HepG2 (cell line): Measurements from ENCODE around the gene LAG3. TPM values are rescaled to one million over a fixed set of nuclear protein-coding genes. Genes with fewer than 3 reads are reported as not detected.
A peak's percentile ranks its signal among the peaks of the same experiment; 100 is the strongest.

ENCODE experiments used
- AKAP8 ChIP-seq: sonication (generic); formaldehyde crosslinking; IDR thresholded peaks from 2 replicates; pipeline ENCODE4 v1.5.1; 2020; ENCODE audit warnings: mild to moderate bottlenecking, missing genetic modification reagents
- FOXM1 ChIP-seq: sonication (generic); formaldehyde crosslinking; IDR thresholded peaks from 2 replicates; pipeline ENCODE4 v1.5.0; 2020; ENCODE audit warnings: missing genetic modification reagents
- KDM2A ChIP-seq: sonication (generic); formaldehyde crosslinking; IDR thresholded peaks from 2 replicates; pipeline ENCODE4 v1.4.0; 2020; ENCODE audit warnings: low read depth, missing genetic modification reagents, borderline replicate concordance
- KDM5A ChIP-seq: fragments of 200-600 bp; sonication (generic); IDR thresholded peaks from 2 replicates; pipeline ENCODE4 v1.7.0; 2018; ENCODE audit warnings: antibody characterized with exemption, mild to moderate bottlenecking, low read length, borderline replicate concordance
- KDM6A ChIP-seq: IDR thresholded peaks from 2 replicates; pipeline ENCODE4 v1.6.1; 2016; ENCODE audit warnings: low read depth
- NR1H2 ChIP-seq: sonication (generic); formaldehyde crosslinking; IDR thresholded peaks from 2 replicates; pipeline ENCODE4 v1.8.1; 2022; ENCODE audit warnings: low read depth, missing genetic modification reagents, borderline replicate concordance
- SYNCRIP ChIP-seq: fragments of 200-400 bp; formaldehyde crosslinking; IDR thresholded peaks from 2 replicates; pipeline ENCODE4 v1.6.1; 2018; ENCODE audit warnings: mild to moderate bottlenecking, low read depth, low read length; ENCODE audit not compliant: insufficient read depth
- TCF7L2 ChIP-seq: IDR thresholded peaks from 2 replicates; pipeline ENCODE4 v1.6.1; 2011; ENCODE audit warnings: mild to moderate bottlenecking, low read depth, low read length, moderate library complexity
- U2AF2 ChIP-seq: fragments of 200-400 bp; formaldehyde crosslinking; IDR thresholded peaks from 2 replicates; pipeline ENCODE4 v1.6.1; 2017; ENCODE audit warnings: low read depth, mild to moderate bottlenecking, low read length
- ZBTB42 ChIP-seq: sonication (generic); formaldehyde crosslinking; IDR thresholded peaks from 2 replicates; pipeline ENCODE4 v1.5.0; 2020; ENCODE audit warnings: mild to moderate bottlenecking, missing genetic modification reagents
- ZNF232 ChIP-seq: sonication (generic); formaldehyde crosslinking; IDR thresholded peaks from 2 replicates; pipeline ENCODE4 v1.4.0; 2020; ENCODE audit warnings: missing genetic modification reagents, borderline replicate concordance
- ZNF431 ChIP-seq: sonication (generic); formaldehyde crosslinking; IDR thresholded peaks from 2 replicates; pipeline ENCODE4 v1.9.0; 2022; ENCODE audit warnings: missing genetic modification reagents, low read depth, mild to moderate bottlenecking, borderline replicate concordance
- ZNF772 ChIP-seq: sonication (generic); formaldehyde crosslinking; IDR thresholded peaks from 2 replicates; pipeline ENCODE4 v1.5.0; 2020; ENCODE audit warnings: mild to moderate bottlenecking, missing genetic modification reagents
- ZNF816 ChIP-seq: sonication (generic); formaldehyde crosslinking; IDR thresholded peaks from 2 replicates; pipeline ENCODE4 v1.8.0; 2022; ENCODE audit warnings: missing genetic modification reagents, mild to moderate bottlenecking, borderline replicate concordance
- ZNF841 ChIP-seq: sonication (generic); formaldehyde crosslinking; IDR thresholded peaks from 2 replicates; pipeline ENCODE4 v1.8.1; 2023; ENCODE audit warnings: missing genetic modification reagents, borderline replicate concordance
- ZSCAN25 ChIP-seq: sonication (generic); formaldehyde crosslinking; IDR thresholded peaks from 2 replicates; pipeline ENCODE4 v1.8.0; 2022; ENCODE audit warnings: mild to moderate bottlenecking, missing genetic modification reagents
- polyA plus RNA-seq, 8 experiments: library from polyadenylated mRNA; depleted of rRNA in 3 of 8; stranded (reverse) in 7 of 8; unstranded in 1 of 8; fragments of >200 nt; fragmentation: Illumina TruSeq in 4 of 8; extraction: Trizol in 4 of 8; gene quantifications; 2 replicates each; pipeline versions ENCODE4 v1.2.1 to v1.2.3, GENCODE V29; 2011 to 2016; ENCODE audit warnings: low read depth in 4 of 8, missing spikeins in 1 of 8, mixed read lengths in 1 of 8; ENCODE audit not compliant: insufficient read depth in 1 of 8
- total RNA-seq, 5 experiments: library from RNA; depleted of rRNA; stranded (reverse); fragments of >200 nt; fragmentation: Illumina TruSeq; extraction: Trizol; gene quantifications; 2 replicates each; pipeline ENCODE4 v1.2.3, GENCODE V29; 2016; ENCODE audit warnings: low read depth in 1 of 5
- TF ChIP-seq, protein P1 (sequence below): sonication (generic); formaldehyde crosslinking; IDR thresholded peaks from 2 replicates; pipeline ENCODE4 v1.8.0; 2022; ENCODE audit warnings: missing genetic modification reagents, mild to moderate bottlenecking, inconsistent platforms, borderline replicate concordance
- TF ChIP-seq, protein P2 (sequence below), 2 experiments: fragments of 450-650 bp in 1 of 2; sonication (generic) in 1 of 2; formaldehyde crosslinking; IDR thresholded peaks; 2 replicates each; pipeline versions ENCODE4 v1.5.0 to v1.8.0; 2020 to 2022; ENCODE audit warnings: mild to moderate bottlenecking in 1 of 2, missing genetic modification reagents in 1 of 2
- TF ChIP-seq, protein P3 (sequence below): sonication (generic); formaldehyde crosslinking; IDR thresholded peaks from 2 replicates; pipeline ENCODE4 v1.4.0; 2020; ENCODE audit warnings: missing genetic modification reagents
- TF ChIP-seq, protein P4 (sequence below): sonication (generic); formaldehyde crosslinking; IDR thresholded peaks from 2 replicates; pipeline ENCODE4 v1.5.0; 2020; ENCODE audit warnings: missing genetic modification reagents
- TF ChIP-seq, protein P5 (sequence below): sonication (generic); formaldehyde crosslinking; IDR thresholded peaks from 2 replicates; pipeline ENCODE4 v1.4.0; 2020; ENCODE audit warnings: mild to moderate bottlenecking, low read depth, missing genetic modification reagents
- TF ChIP-seq, protein P6 (sequence below): IDR thresholded peaks from 2 replicates; pipeline ENCODE4 v1.6.1; 2016

The LAG3 gene
- total and polyA plus RNA-seq, 2 of the 13 experiments (the other 11 are each of a cell fraction or from before 2014, with no cell fraction given) = 0.11 to 0.26 TPM

DNA sequence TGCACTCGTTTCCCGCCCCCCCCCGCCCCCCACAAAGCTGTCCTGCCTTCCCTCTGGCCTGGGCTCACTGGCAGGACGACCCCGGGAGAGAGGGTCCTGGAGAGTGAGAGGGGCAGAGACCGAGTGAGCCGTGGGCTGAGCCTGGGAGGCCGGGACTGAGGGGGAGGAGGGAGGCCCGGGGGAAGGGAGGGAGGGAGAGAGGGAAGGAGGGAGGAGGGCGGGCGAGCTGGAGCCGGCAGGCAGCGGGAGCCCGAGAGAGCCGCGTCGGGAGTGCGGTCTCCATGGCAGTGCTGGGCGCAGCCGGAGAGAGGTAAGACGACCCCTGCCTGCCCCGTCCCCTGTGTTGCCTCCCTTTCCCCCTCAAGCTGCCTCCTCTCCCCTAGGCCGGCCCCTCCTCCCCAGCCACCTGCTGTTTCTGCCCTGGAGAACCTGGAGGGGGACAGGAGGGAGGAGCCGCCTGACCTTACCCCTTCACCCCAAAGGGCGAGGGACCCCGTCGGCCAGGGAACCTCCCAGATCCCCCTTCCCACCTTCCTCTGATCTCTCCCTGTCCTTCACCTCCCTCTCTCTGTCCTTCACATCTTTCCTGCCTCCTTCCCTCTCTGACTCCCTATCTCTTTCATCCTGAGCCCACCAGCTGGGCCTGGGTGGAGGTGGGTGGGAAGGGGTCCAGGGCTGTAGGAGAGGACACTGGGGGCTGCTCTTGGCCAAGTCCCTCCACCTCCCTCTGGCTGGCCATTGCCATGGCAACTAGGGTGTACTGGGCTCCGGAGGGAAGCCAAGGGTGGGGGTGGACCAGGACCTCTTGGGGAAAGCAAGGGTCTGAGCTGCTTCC lies 49.5 kb downstream of the LAG3 start, which contains the start of gene GPR162 (continued):
- TF ChIP-seq, protein P1, sequence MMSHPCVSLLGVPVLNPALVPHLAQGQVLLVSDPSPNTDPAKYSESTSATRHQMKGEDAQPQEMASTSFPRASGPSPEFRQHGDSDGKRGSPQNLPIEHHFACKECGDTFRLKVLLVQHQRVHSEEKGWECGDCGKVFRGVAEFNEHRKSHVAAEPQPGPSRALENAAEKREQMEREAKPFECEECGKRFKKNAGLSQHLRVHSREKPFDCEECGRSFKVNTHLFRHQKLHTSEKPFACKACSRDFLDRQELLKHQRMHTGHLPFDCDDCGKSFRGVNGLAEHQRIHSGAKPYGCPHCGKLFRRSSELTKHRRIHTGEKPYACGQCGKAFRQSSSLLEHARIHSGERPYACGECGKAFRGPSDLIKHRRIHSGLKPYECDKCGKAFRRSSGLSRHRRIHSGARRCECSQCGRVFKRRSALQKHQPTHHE (CRISPR knock-in tag) = no peak
- no peak for TF ChIP-seq ZNF431 (CRISPR knock-in tag)
- no peak for TF ChIP-seq ZBTB42 (CRISPR knock-in tag)
- peak; percentile 78; the same call in 1 of the 2 replicates for TF ChIP-seq ZSCAN25 (CRISPR knock-in tag)
- no peak for TF ChIP-seq FOXM1 (CRISPR knock-in tag)
- TF ChIP-seq KDM5A = no peak
- TF ChIP-seq, protein P2, sequence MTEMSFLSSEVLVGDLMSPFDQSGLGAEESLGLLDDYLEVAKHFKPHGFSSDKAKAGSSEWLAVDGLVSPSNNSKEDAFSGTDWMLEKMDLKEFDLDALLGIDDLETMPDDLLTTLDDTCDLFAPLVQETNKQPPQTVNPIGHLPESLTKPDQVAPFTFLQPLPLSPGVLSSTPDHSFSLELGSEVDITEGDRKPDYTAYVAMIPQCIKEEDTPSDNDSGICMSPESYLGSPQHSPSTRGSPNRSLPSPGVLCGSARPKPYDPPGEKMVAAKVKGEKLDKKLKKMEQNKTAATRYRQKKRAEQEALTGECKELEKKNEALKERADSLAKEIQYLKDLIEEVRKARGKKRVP (CRISPR knock-in tag; IDR thresholded peaks at IDR 0.05) = no peak
- no peak for TF ChIP-seq U2AF2
- TF ChIP-seq, protein P3, sequence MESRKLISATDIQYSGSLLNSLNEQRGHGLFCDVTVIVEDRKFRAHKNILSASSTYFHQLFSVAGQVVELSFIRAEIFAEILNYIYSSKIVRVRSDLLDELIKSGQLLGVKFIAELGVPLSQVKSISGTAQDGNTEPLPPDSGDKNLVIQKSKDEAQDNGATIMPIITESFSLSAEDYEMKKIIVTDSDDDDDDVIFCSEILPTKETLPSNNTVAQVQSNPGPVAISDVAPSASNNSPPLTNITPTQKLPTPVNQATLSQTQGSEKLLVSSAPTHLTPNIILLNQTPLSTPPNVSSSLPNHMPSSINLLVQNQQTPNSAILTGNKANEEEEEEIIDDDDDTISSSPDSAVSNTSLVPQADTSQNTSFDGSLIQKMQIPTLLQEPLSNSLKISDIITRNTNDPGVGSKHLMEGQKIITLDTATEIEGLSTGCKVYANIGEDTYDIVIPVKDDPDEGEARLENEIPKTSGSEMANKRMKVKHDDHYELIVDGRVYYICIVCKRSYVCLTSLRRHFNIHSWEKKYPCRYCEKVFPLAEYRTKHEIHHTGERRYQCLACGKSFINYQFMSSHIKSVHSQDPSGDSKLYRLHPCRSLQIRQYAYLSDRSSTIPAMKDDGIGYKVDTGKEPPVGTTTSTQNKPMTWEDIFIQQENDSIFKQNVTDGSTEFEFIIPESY (CRISPR knock-in tag) = no peak
- peak; percentile 50 for TF ChIP-seq KDM2A (CRISPR knock-in tag)
- TF ChIP-seq SYNCRIP = no peak
- TF ChIP-seq ZNF816 (CRISPR knock-in tag) = no peak
- peak; percentile 85; the same call in 1 of the 2 replicates for TF ChIP-seq AKAP8
- TF ChIP-seq, protein P4, sequence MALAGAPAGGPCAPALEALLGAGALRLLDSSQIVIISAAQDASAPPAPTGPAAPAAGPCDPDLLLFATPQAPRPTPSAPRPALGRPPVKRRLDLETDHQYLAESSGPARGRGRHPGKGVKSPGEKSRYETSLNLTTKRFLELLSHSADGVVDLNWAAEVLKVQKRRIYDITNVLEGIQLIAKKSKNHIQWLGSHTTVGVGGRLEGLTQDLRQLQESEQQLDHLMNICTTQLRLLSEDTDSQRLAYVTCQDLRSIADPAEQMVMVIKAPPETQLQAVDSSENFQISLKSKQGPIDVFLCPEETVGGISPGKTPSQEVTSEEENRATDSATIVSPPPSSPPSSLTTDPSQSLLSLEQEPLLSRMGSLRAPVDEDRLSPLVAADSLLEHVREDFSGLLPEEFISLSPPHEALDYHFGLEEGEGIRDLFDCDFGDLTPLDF = no peak
- TF ChIP-seq, protein P5, sequence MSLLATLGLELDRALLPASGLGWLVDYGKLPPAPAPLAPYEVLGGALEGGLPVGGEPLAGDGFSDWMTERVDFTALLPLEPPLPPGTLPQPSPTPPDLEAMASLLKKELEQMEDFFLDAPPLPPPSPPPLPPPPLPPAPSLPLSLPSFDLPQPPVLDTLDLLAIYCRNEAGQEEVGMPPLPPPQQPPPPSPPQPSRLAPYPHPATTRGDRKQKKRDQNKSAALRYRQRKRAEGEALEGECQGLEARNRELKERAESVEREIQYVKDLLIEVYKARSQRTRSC (CRISPR knock-in tag) = no peak
- TF ChIP-seq KDM6A = no peak
- no peak for TF ChIP-seq ZNF841 (CRISPR knock-in tag)
- TF ChIP-seq NR1H2 (CRISPR knock-in tag) = no peak
- no peak for TF ChIP-seq ZNF232 (CRISPR knock-in tag)
- TF ChIP-seq, protein P6, sequence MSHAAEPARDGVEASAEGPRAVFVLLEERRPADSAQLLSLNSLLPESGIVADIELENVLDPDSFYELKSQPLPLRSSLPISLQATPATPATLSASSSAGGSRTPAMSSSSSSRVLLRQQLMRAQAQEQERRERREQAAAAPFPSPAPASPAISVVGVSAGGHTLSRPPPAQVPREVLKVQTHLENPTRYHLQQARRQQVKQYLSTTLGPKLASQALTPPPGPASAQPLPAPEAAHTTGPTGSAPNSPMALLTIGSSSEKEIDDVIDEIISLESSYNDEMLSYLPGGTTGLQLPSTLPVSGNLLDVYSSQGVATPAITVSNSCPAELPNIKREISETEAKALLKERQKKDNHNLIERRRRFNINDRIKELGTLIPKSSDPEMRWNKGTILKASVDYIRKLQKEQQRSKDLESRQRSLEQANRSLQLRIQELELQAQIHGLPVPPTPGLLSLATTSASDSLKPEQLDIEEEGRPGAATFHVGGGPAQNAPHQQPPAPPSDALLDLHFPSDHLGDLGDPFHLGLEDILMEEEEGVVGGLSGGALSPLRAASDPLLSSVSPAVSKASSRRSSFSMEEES (CRISPR knock-in tag) = no peak
- TF ChIP-seq ZNF772 (CRISPR knock-in tag) = no peak
- no peak for TF ChIP-seq TCF7L2
